ENCODE measurements around the gene ST3GAL3. TPM values are rescaled to one million over a fixed set of nuclear protein-coding genes. Genes with fewer than 3 reads are reported as not detected.

Gene ST3GAL3
- total RNA-seq, 1 donor from 2014 or later = 38.5 TPM

DNA sequence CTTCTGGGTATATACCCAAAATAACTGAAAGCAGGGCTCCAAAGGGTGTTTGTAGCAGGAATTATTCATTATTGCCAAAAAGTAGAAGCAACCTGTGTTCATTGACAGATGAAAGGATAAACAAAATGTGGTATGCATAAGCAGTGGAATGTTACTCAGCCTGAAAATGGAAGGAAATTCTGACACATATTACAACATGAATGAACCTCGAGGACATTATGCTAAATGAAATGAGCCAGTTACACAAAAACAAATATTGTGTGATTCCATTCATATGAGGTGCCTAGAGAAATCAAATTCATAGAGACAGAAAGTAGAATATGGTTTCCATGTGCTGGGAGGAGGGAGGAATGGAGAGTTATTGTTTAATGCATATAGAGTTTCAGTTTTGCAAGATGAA is 140.0 kb downstream of the ST3GAL3 start:
- DNase-seq (ENCODE audit: low spot score) = no peak

DNA sequence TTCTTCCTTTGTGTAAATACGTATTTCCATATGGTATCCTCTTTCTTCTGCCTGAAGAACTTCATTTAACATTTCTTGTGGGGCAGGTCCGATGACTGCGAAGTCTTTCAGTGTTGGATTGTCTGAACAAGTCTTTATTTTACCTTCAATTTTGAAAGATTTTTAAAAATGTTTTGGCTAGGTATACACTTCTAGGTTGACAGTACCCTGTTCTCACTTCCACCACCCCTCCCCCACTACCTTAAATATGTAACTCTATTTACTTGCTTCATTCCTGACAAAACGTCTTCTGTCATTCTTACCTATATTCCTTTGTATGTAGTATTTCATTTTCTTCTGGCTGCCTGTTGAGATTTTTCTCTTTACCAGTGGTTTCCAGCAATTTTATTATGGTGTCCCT is 140.5 kb downstream of the ST3GAL3 start:
- no peak for DNase-seq (ENCODE audit: low spot score)

DNA sequence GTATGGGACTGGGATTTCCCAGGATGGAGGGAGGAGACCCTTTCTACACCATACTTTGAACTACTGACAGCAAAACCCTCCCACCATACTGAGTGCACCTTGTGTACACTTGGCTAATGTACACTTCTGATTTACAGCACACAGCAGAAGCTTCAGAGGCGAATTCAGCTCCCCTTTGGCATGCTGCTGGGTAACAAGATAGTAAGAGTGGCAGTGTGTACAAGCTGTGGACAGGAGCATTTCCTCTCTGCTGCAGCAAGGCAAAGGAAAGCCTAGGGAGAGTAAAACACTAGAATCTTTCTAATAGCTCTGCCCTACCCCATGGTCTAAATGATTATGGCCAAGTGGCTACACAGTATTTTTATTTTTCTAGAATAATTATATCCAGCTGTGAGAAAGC is 142.3 kb downstream of the ST3GAL3 start:
- no peak for DNase-seq (ENCODE audit: low spot score)

DNA sequence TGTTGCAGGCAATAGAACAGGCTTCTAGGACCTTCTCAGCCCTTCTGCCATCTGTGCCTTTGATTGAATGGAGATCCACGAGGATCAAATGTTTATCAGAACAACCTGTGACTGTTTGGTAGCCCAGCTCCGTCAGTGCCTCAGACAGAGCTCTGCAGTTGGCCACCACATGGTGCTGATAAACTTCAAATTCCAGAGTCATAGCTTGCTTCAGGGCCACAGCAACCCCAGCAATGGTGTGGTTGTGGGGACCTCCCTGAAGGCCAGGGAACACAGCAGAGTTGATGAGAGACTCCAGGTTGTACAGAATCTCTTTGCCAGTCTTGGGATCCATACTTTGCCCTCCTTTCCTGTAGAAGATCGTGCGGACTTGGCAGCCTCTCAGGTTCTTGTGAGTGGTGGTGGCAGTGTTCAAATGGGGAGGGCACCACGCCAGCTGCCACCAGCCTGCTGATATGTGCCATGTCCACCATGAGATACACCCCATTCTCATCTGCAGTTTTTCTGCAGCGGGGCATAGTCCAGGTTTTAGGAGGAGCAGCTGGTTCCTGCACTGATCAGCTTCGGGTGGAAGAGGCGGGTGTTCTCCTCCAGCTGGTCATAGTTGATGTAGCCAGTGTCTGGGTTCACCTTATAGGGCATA is 143.4 kb downstream of the ST3GAL3 start:
- DNase-seq (ENCODE audit: low spot score) = no peak

DNA sequence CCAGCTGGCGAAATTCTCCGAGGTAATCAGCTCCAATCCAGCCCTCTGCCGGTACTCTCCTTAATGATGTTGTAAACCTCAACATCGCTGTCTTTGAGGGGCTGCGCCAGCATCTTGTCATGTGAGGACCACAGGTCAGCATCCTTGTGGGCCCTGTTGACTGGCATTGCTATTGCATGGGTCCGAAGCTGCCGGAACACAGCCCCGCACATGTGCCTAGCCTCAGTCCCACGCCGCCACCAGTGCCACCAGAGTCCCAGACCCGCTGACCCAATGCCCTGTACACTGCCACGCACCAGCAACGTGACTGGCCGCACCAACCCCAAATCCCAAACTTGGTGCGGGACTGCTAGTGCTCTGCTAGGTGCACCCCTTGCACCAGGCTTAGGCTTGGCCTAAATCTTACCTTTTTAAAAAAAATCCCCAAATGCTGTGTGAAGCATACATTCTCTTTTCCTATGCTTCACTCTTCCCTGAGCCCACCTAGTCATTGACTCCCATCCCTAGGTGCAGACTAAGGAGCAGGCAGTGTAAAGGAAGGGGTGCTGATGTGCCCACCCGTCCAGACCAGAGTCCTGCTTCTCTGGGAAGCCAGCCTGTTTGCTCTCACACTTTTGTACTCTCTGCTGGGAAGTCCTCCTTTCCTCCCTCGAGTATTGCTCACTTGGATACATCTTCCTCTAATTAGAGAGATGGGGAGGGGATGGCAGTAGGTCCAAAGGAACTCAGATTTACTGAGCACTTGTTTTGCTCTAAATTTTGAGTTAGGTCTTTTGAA is 144.4 kb downstream of the ST3GAL3 start:
- DNase-seq (ENCODE audit: low spot score) = no peak

DNA sequence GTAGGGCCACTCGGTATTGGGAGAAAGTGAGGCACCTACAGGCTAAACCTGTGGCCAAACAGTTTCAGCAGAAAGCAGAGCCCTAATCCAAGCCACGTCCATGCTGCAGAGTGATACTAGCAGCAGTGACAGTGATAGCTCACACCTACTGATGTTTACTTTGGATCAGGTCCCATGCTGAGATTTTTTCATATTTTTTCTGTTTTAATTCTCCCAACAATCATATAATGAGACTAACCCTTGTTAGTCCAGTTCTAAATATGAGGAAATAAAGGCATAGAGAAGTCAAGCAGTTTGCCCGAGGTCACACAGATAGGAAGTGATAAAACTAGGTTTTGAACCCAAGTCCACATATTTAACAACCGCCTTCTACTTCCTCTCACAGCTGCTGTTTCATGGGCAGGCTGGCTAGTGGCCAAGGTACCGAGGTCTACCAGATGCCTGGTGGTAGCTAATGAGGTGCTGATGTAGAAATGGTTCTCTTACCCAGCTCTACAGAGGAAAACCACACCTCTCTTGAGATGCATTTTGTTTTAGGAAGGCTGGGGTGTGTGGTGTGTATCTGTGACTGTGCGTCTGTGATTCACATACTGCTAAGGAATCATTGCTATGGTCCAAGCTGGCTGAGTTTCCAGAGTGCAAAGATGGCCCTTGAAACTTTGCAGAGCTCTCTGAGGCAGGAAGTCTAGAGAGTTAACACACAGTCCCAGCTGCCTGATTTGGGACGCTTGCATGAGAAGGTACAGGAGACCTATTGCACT is 146.0 kb downstream of the ST3GAL3 start:
- DNase-seq (ENCODE audit: low spot score) = no peak

DNA sequence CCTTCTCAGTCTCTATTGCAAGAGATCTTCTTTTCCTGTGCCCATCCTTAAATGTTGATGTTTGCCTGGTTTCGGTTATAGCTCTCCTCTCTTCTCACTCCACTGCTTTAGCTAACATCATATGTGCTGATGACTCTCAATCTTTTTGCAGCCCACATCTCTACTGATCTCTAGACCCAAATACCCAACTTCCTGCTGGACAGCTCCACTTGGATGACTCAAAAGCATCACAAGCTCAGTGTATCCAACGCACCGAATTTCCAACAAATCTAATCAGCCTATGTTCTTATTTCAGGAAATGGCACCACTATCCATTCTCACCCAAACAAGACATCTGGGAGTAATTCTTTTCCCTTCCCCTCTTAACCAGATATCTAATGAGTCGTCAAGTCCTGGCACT is 147.1 kb downstream of the ST3GAL3 start:
- DNase-seq (ENCODE audit: low spot score) = no peak

DNA sequence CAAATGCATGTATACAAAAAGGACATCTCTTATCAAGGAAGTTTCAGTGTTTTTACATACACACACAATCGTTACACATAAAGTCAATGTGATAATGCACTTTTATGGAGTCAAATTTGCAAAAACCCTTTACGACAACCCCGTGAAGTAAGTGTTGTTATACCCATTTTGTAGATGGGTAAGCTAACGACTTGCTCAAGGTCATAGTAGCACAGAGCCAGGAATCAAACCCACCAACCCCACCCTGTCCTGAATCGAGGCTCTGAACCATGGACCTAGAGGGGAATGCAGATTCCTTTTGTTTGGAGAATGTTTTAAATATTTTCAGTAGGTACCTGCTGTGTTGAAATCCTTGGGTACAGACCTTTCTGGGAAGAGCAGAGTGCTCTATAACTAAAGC is 148.9 kb downstream of the ST3GAL3 start:
- DNase-seq (ENCODE audit: low spot score) = no peak

DNA sequence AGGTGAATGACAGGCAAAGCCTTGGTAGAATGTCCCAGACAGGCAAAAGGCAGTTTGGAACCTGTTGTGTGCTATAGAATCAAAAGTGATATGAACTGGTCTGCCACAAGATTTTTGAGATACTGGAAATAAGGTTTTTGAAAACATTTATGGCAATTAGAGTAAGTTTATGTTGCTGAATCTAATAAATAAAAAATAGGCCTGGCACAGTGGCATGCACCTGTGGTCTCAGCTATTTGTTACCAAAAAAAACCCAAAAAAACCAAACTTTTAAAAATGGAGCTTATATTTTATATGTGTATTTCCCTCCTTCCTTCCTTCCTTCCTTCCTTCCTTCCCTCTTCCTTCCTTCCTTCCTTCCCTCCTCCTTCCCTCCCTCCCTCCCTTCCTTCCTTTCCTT is 149.8 kb downstream of the ST3GAL3 start:
- DNase-seq (ENCODE audit: low spot score) = no peak

DNA sequence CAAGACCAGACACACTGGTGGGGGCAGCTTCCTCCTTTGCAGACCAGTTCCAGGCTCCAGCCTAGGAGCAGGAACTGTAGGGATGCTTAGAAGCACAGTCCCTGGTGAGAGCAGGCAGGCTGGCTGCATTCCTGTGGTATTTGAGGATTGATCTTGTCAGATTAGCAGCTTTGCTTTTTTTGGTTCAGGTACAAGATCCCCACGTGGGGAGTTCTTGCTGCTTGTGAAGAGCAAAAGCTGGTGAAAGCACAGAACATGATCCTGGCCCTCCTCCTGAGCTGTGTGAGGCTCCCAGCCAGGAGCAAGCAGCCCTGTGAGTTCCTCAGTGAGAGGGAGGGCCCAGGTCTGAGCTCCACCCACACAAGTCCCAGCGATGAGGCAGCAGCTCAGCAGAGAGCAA is 151.0 kb downstream of the ST3GAL3 start:
- no peak for DNase-seq (ENCODE audit: low spot score)

DNA sequence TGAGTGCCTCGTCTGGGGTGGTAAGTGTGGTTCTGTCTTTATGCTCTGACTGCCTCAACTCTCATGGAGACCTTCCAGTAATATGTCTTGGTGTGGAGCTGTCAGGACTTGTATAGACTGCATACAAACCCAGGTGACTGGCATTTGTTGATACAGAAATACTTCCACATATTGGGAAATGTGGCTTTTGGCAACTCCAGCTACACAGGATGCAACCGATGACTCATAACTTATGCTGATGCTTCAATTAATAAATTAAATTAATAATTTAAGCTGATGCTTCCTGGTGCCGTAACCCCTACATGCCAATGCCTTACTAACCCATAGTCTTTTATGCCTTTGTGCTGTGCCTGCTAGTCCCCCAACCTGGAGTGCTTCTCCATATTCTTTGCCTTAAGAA is 154.0 kb downstream of the ST3GAL3 start:
- no peak for DNase-seq (ENCODE audit: low spot score)

DNA sequence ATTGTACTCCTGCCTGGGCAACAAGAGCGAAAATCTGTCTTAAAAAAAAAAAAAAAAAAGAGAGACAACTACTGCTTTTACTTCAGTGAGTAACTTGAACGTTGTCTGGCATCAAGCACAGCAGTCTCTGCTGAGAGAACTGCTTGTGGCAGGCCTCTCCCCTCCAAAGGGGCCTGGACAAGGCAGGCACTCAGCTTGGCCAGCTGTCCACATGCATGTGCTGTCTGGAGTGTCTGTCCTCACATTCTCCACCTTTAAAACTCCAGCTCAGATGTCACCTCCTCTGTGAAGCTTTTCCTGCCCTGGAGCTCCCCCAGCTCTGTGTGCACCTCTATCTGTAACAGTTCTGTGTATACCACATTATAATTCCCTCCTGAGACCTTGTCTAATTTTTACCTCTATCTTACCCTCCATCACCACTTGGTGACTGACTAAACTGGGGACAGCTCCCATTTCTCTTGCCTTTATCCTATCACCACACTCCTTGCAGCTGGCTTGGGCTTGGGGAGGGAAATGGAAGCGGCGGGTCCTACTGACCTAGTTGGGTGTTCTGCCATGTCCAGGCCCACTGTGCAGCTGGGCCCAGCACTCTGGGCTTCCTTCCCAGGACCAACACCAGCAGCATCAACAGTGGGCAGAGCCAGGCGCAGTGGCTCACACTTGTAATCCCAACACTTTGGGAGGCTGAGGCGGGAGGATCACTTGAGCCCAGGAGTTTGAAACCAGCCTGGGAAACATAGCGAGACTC is 154.8 kb downstream of the ST3GAL3 start:
- no peak for DNase-seq (ENCODE audit: low spot score)

DNA sequence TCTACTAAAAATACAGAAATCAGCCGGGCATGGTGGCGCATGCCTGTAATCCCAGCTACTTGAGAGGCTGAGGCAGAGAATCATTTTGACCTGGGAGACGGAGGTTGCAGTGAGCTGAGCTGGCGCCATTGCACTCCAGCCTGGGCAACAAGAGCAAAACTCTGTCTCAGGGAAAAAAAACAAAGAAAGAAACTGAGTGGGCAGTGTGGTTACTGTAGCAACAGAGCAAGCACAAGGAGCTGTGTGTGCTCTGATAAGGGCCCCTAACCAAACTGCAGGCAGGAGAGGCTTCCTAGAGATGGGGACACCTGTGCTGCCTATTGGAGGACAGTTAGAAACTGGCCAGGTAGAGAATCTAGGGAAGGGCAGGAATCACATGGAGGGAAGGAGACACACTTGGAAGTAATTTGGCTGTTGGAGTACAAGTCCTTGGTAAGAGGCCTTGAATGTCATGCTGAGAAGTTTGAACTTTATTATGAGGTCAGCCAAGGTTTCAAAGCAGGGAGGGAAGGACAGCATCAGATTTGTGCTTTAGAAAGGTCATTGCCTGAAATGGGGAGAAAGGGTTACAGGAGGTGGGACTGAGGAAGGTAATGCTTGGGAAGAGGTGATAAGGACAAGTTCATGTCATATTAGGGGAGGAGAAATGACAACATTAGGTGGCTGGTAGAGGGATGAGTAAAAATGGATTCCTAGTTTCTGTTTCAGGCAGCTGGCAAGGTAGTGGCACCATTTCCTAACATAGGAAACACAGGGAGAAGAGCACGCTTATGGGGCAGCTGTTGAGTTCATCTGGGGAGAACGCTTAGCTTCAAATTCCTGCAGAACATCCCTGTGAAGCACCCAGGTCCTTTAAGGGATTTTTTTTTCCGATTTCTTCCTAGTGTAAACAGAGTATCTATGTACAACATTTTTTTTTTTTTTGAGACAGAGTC is 157.0 kb downstream of the ST3GAL3 start:
- no peak for DNase-seq (ENCODE audit: low spot score)

DNA sequence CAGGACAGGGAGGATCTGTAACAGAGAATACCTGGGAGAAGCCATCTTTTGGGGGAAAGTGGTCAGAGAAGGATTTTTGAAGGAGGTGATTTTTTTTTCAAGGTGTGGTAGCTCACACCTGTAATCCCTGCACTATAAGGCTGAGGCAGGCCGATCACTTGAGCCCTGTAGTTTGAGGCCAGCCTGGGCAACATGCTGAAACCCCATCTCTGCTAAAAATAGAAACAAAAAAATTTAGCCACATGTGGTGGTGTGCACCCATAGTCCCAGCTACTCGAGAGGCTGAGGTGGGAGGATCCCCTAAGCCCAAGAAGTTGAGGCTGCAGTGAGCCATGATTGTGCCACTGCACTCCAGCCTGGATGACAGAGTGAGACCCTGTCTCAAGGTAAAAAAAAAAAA is 158.9 kb downstream of the ST3GAL3 start:
- DNase-seq (ENCODE audit: low spot score) = no peak

DNA sequence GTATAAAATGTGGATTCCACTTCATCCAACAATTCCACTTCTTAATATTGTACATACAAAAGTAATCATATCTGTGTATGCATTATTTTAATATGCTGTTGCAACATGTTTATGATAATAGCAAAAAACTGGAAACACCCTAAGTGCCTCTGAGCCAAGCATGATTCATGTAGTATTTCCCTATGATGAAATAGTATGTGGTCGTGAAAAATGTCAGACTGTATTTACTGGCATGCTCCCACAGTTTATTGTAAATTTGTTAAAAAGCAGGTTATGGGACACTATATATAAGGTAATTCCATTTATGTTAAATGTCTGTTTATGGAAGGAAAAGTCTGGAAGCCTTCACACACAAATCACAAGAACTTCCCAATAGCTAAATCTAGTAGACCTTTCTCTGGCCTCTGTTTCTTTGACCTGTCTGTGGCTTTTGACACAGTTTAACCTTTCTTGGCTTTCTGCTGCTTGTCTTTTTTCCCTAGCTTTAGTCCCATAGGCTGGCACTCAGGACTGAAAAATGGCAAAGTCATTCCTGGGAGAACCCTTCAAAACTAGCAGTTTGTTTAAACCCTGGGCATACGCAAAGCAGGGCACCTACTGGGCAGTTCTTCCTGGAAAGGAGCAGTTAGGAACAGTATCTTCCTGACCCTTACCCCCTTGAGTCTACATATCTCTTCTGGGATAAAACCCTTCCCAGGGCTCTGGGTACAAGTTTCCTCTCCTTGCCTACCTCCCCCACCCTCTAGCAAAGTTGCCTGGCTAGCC is 160.8 kb downstream of the ST3GAL3 start:
- no peak for DNase-seq (ENCODE audit: low spot score)

DNA sequence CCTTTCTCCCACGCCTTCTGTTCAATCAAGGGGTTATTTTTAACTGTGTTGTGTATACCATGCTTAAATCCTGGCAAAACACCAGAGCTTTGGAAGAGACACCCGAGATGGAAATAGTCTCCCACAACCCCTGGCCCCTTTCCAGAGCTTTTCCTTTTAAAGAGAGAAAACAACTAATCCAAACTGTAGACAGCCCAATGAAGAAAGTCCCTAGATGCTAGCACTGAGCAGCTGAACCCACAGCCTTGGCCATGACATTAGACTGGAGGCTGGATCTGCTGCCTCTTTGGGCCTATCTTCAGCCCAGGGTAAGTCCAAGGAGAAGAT is 161.4 kb downstream of the ST3GAL3 start:
- no peak for DNase-seq (ENCODE audit: low spot score)

DNA sequence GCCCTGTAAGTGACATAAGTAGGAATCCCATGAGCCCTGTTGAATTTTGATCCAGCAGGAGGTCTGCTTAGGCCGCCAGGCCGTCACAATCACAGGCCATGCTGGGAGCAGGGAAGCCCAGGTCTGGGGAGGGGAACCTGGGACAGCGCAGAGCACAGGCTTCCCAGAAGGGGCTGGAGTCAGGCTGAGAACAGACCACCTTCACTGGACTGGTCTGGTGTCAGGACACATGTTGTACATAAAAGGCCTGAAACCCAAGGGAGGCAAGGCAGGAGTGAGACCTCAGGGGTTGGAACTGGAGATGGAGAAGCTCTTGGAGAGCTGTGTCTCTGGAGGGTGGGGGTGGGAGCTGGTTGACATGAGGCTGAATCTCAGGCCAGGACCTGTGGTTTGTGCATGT is 163.0 kb downstream of the ST3GAL3 start:
- no peak for DNase-seq (ENCODE audit: low spot score)

DNA sequence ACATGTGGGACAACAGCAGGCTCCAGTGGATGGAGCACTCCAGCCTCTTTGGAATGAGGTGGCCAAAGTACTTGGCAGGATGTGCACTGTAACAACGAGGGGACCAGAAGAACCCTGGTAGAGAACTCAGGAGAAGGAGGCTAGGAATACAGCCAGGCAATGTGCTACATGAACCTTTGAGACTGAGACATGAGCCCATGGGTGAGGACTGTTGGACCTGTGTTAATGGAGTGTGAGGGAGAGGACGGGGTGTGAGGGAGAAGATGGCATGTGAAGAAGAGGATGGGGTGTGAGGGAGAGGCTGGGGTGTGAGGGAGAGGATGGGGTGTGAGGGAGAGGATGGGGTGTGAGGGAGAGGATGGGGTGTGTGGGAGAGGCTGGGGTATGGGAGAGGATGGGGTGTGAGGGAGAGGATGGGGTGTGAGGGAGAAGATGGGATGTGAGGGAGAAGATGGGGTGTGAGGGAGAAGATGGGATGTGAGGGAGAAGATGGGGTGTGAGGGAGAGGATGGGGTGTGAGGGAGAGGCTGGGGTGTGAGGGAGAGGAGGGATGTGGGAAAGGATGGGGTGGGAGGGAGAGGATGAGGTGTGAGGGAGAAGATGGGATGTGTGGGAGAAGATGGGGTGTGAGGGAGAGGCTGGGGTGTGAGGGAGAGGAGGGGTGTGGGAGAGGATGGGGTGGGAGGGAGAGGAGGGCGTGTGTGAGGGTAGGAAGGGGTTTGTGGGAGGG is 164.0 kb downstream of the ST3GAL3 start:
- no peak for DNase-seq (ENCODE audit: low spot score)

DNA sequence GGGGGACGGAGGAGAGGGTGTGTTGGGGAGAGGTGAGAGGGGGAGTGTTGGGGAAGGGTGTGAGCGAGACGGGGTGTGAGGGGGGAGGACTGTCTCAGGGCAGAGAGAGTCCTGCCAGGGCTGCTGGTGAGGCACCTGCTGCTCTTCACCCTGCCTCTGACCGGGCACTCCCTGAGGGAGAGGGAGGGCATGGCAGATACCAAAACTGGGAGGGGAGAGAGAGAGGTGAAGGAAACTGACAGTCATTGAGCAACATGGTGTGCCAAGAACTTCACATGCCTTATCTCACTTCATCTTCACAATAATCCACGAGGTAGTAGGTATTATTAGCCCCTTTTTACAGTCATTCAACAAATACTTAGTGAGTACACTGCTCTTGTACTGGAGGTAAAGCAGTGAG is 164.9 kb downstream of the ST3GAL3 start:
- no peak for DNase-seq (ENCODE audit: low spot score)

Measured in mesenteric fat pad (tissue), 1 donor.